Transverse colon (tissue), 4 donors: ENCODE measurements around the gene CALCR.
"Not testable (repeated sequence)": the region's sequence is repeated elsewhere in the genome, so short reads cannot be mapped to it uniquely, and the experiment has no call there.

Experiments used
- CTCF ChIP-seq, 5 experiments: fragments of 200-600 bp in 3 of 5; fragments of 450-650 bp in 2 of 5; sonication (generic) in 3 of 5; IDR thresholded peaks; 1 replicate in 2 of 5; 2 replicates in 3 of 5; pipeline ENCODE4 v1.5.1; 2016 to 2017; ENCODE audit warnings: antibody characterized with exemption in 5 of 5, inconsistent platforms in 3 of 5, mild to moderate bottlenecking in 2 of 5, moderate library complexity in 1 of 5
- EP300 ChIP-seq: sonication (generic); formaldehyde crosslinking; IDR thresholded peaks from one replicate; pipeline ENCODE4 v1.6.1; 2017; ENCODE audit warnings: antibody characterized with exemption, low read depth
- POLR2A ChIP-seq: fragments of 450-650 bp; IDR thresholded peaks from one replicate; pipeline ENCODE4 v1.6.1; 2016; ENCODE audit warnings: antibody characterized with exemption, mild to moderate bottlenecking, moderate library complexity
- POLR2AphosphoS5 ChIP-seq, 3 donors: sonication (generic); formaldehyde crosslinking; IDR thresholded peaks; one replicate each; pipeline ENCODE4 v1.6.1; 2016; ENCODE audit warnings: antibody characterized with exemption in 3 of 3

- not testable (repeated sequence) for TF ChIP-seq EP300; POLR2A; CTCF (IDR thresholded peaks at IDR 0.05); POLR2AphosphoS5 (IDR thresholded peaks at IDR 0.05)
Observed at GRCh38 chr7:93586479-93586865, 11.9 kb upstream of the CALCR start.
